DOHH2 (cell line): ENCODE data around the gene SLC16A7.

Experiments
- CTCF ChIP-seq: fragments of 200-600 bp; sonication (generic); IDR thresholded peaks from one replicate; pipeline ENCODE4 v1.5.1; 2014; ENCODE audit warnings: antibody characterized with exemption, mild to moderate bottlenecking, low read depth, low read length; ENCODE audit not compliant: poor library complexity, severe bottlenecking
- EZH2phosphoT487 ChIP-seq: fragments of 200-600 bp; sonication (generic); IDR thresholded peaks from 2 replicates; pipeline ENCODE4 v1.6.1; 2017; ENCODE audit warnings: borderline replicate concordance, mild to moderate bottlenecking, antibody characterized with exemption, low read length, moderate library complexity, mixed read lengths

- TF ChIP-seq CTCF, result no peak
- no peak for TF ChIP-seq EZH2phosphoT487
Measured at GRCh38 chr12:59787610-59788009, 191.8 kb downstream of the SLC16A7 start.
